Measurements from ENCODE around the gene GPR63. TPM values are rescaled to one million over a fixed set of nuclear protein-coding genes. Genes with fewer than 3 reads are reported as not detected.

GPR63 gene
- polyA plus RNA-seq, 1 donor = 3.4 TPM

DNA sequence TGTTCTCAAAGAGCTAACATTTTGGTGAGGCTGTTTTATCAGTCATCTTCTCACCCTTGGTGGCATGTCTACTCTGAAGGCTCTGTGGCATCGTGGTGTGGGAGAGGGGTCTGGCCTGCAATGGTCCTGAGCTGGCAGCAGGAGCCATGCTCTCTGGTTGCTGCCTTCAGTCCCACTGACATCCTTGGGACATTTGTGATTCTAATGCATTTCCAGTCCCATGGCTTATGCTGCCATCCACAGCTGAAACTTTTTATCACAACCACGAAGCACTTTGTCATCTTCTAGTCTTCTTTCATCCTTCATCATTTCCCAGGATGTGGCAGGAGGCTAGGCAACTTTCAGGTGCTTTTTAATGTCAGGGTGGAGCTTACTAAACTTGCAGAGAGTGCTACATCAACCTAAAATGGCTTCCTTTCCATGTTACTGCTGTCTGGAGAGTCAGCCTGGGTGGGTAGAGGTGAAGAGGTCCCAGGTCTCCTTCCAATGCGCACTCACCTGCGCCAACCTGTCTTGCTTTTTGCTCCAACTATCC lies 77.1 kb downstream of the GPR63 start:
- no peak for DNase-seq (ENCODE audit: low read depth)

DNA sequence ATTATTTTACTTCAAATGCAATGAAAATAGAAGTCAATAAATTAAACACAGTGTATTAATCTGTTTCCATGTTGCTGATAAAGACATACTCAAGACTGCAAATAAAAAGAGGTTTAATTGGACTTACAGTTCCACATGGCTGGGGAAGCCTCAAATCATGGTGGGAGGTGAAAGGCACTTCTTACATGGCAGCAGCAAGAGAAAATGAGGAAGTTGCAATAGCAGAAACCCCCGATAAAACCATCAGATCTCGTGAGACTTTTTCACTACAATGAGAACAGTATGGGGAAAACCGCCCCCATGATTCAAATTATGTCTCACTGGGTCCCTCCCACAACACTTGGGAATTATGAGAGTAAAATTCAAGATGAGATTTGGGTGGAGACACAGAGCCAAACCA lies 82.2 kb downstream of the GPR63 start:
- DNase-seq (ENCODE audit: low read depth) = no peak

DNA sequence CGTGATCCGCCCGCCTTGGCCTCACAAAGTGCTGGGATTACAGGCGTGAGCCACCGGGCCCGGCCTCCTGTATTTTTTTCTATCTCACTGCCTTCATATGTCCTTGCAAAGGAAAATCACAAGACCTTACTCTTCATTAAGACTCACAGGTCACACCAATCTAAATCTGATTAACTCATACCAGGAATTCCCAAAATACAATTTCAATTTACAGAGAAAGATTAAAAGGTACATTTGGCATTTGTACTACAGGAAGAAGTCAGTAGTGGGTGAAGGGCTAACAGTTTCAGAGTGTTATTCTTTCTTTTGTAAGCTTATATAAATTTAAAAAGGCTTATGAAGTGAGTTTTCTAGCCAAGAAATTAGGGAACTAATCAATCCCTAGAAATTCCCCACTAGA lies 87.4 kb downstream of the GPR63 start:
- no peak for DNase-seq (ENCODE audit: low read depth)

Other genes with a start within 250 kb of the GPR63 start
- 32.7 TPM for gene NDUFAF4, start 60.4 kb upstream of the GPR63 start, polyA plus RNA-seq (ENCODE audit: insufficient read length)
- gene KLHL32, start 87.3 kb upstream of the GPR63 start, polyA plus RNA-seq (ENCODE audit: insufficient read length) = not detected

All from forelimb muscle (tissue), 1 donor.